K562 (cell line): ENCODE results near the gene ZNF593OS. TPM values are rescaled to one million over a fixed set of nuclear protein-coding genes. Genes with fewer than 3 reads are reported as not detected.

ENCODE experiments used
- BCOR ChIP-seq: fragments of 450-650 bp; IDR thresholded peaks from 2 replicates; pipeline ENCODE4 v1.6.1; 2016
- FOXO4 ChIP-seq: fragments of 450-650 bp; formaldehyde crosslinking; IDR thresholded peaks from 2 replicates; pipeline ENCODE4 v1.4.0; 2020; ENCODE audit warnings: mild to moderate bottlenecking, moderate library complexity
- GATA2 ChIP-seq: sonication (generic); formaldehyde crosslinking; IDR thresholded peaks from 2 replicates; pipeline ENCODE4 v1.4.0; 2020; ENCODE audit warnings: mild to moderate bottlenecking, missing genetic modification reagents
- GTF3C2 ChIP-seq: IDR thresholded peaks from 3 replicates; pipeline ENCODE4 v1.6.1; 2011; ENCODE audit warnings: borderline replicate concordance, mild to moderate bottlenecking, moderate library complexity; ENCODE audit not compliant: insufficient read length; ENCODE audit errors: extremely low read depth
- HDAC8 ChIP-seq: fragments of 450-650 bp; IDR thresholded peaks from 2 replicates; pipeline ENCODE4 v1.6.1; 2016; ENCODE audit warnings: mild to moderate bottlenecking, missing genetic modification characterization, moderate library complexity, missing compliant biosample characterization
- HEY1 ChIP-seq: fragments of 250-450 bp; sonication (Bioruptor Pico); IDR thresholded peaks from 2 replicates; pipeline ENCODE4 v1.5.0; 2020; ENCODE audit warnings: mild to moderate bottlenecking, moderate library complexity, borderline replicate concordance
- KAT8 ChIP-seq: fragments of 450-650 bp; IDR thresholded peaks from 2 replicates; pipeline ENCODE4 v1.6.1; 2016; ENCODE audit warnings: low read depth, mild to moderate bottlenecking
- KDM1A ChIP-seq, 2 experiments: fragments of 450-650 bp; IDR thresholded peaks; 2 replicates each; pipeline ENCODE4 v1.6.1; 2016; ENCODE audit warnings: mild to moderate bottlenecking in 2 of 2
- MAFG ChIP-seq: fragments of 450-650 bp; conservative IDR thresholded peaks from 2 replicates; pipeline ENCODE4 v1.6.1; 2016; ENCODE audit warnings: missing genetic modification characterization, missing compliant biosample characterization
- RBM22 ChIP-seq: fragments of 200-400 bp; formaldehyde crosslinking; IDR thresholded peaks from 2 replicates; pipeline ENCODE4 v1.6.1; 2018; ENCODE audit warnings: low read length, low read depth; ENCODE audit not compliant: poor library complexity, severe bottlenecking
- RCOR1 ChIP-seq, 2 experiments: IDR thresholded peaks; 2 replicates each; pipeline ENCODE4 v1.6.1; 2012; ENCODE audit warnings: low read depth in 2 of 2, low read length in 2 of 2, borderline replicate concordance in 1 of 2, improper control_type of control experiment in 1 of 2
- SAFB ChIP-seq: fragments of 200-400 bp; formaldehyde crosslinking; IDR thresholded peaks from 2 replicates; pipeline ENCODE4 v1.6.1; 2017; ENCODE audit warnings: low read depth, low read length, borderline replicate concordance
- TFAP4 ChIP-seq: sonication (generic); formaldehyde crosslinking; IDR thresholded peaks from 2 replicates; pipeline ENCODE4 v1.8.0; 2022; ENCODE audit warnings: missing genetic modification reagents, mild to moderate bottlenecking, moderate library complexity, borderline replicate concordance
- ZBTB33 ChIP-seq: sonication (generic); formaldehyde crosslinking; IDR thresholded peaks from 2 replicates; pipeline ENCODE4 v1.8.1; 2023; ENCODE audit warnings: mild to moderate bottlenecking, missing genetic modification reagents
- ZNF174 ChIP-seq: fragments of 250-450 bp; sonication (Bioruptor Pico); IDR thresholded peaks from 2 replicates; pipeline ENCODE4 v1.4.0; 2020; ENCODE audit warnings: mild to moderate bottlenecking
- ZNF316 ChIP-seq: fragments of 450-650 bp; IDR thresholded peaks from 2 replicates; pipeline ENCODE4 v1.6.1; 2016
- ZNF668 ChIP-seq: fragments of 250-450 bp; sonication (Bioruptor Pico); IDR thresholded peaks from 2 replicates; pipeline ENCODE4 v1.8.0; 2022; ENCODE audit warnings: mild to moderate bottlenecking, inconsistent platforms
- polyA plus RNA-seq, 8 experiments: library from polyadenylated mRNA; depleted of rRNA in 4 of 8; stranded (reverse) in 5 of 8; unstranded in 3 of 8; fragments of >200 nt; fragmentation: Nextera tagmentation in 2 of 8; fragmentation: Illumina TruSeq in 1 of 8; extraction: Ambion mirVana in 2 of 8; extraction: Trizol in 1 of 8; gene quantifications; 2 replicates each; pipeline versions ENCODE4 v1.2.1 to v1.2.3, GENCODE V29; 2011 to 2014; ENCODE audit warnings: inconsistent platforms in 1 of 8, missing spikeins in 1 of 8
- total RNA-seq, 7 experiments: library from RNA; depleted of rRNA in 6 of 7; stranded (reverse); fragments of >200 nt in 6 of 7; fragmentation: Illumina TruSeq in 2 of 7; extraction: Trizol in 2 of 7; gene quantifications; 2 replicates each; pipeline versions ENCODE4 v1.2.1 to v1.2.3, GENCODE V29; 2011 to 2021; ENCODE audit warnings: low replicate concordance in 1 of 7

ZNF593OS gene
- total and polyA plus RNA-seq, 9 of the 15 experiments (the other 6 are each of a cell fraction or from before 2014, with no cell fraction given): 0.24 to 0.27 TPM; not detected in 7

- TF ChIP-seq GTF3C2 (no peak), HEY1 (CRISPR knock-in tag) (no peak), RBM22 (no peak), HDAC8 (tag) (no peak), KDM1A (IDR thresholded peaks at IDR 0.05) (peak; percentile 25 to 44; a peak in 3 of 4 replicates), BCOR (no peak), ZNF174 (CRISPR knock-in tag) (no peak), TFAP4 (peak; percentile 51), SAFB (no peak), RCOR1 (IDR thresholded peaks at IDR 0.05; ENCODE audit: borderline replicate concordance in 1 of 2, low read depth in 2 of 2, low read length in 2 of 2) (peak in 1 of 2 experiments; percentile 68; a peak in 1 of 4 replicates), FOXO4 (CRISPR knock-in tag) (no peak), ZBTB33 (CRISPR knock-in tag) (no peak), ZNF316 (0 out of 2 replicates have a peak, but pooled peaks have one; percentile 10), KAT8 (no peak), MAFG (tag) (no peak), GATA2 (CRISPR knock-in tag) (no peak), ZNF668 (CRISPR knock-in tag) (no peak)
Measured at GRCh38 chr1:26164861-26165842, 6.5 kb downstream of the ZNF593OS start (continued).
